D721Med (cell line): Measurements from ENCODE around the gene ING2.

Experiments
- DNase-seq: peaks from one replicate; pipeline ENCODE4 v3.0.0; 2011; ENCODE audit warnings: low spot score; ENCODE audit not compliant: insufficient read length
- FAIRE-seq: peaks from 2 replicates; lab custom pipeline; 2011; peaks lifted over from hg19 to GRCh38; lab: Jason Lieb, UNC
- TF ChIP-seq, protein P1 (sequence below): IDR thresholded peaks from 2 replicates; pipeline ENCODE4 v1.5.1; 2012; ENCODE audit warnings: mild to moderate bottlenecking, control low read depth; ENCODE audit not compliant: insufficient read depth; ENCODE audit errors: missing control alignments

ING2 gene

DNA sequence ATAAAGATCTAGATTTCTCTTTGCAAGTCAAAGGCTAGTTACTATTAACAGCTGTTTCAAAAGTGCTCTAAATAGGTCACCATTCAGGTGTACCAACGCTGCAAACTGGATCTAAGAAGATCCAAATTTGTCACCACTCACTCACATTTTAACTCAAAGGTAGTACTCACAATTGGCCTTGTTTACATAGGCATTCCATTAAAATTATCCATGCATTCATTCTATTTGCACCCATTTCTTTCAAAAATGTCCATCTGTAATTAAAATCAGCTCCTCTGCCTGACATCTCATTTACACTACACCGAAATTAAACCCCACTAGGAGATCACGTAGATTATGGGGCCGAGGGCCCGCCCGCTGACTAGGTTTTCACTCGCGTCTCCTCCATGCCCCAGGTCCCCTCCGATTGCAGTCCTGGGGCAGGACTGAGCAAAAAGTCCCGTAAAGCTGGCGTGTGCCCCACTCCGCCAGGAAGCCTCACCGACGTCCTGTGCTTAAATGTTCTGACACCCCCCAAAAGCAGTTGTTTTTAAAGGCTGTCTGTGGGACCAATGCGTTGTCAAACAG lies 1.3 kb upstream of the ING2 start:
- TF ChIP-seq, protein P1, sequence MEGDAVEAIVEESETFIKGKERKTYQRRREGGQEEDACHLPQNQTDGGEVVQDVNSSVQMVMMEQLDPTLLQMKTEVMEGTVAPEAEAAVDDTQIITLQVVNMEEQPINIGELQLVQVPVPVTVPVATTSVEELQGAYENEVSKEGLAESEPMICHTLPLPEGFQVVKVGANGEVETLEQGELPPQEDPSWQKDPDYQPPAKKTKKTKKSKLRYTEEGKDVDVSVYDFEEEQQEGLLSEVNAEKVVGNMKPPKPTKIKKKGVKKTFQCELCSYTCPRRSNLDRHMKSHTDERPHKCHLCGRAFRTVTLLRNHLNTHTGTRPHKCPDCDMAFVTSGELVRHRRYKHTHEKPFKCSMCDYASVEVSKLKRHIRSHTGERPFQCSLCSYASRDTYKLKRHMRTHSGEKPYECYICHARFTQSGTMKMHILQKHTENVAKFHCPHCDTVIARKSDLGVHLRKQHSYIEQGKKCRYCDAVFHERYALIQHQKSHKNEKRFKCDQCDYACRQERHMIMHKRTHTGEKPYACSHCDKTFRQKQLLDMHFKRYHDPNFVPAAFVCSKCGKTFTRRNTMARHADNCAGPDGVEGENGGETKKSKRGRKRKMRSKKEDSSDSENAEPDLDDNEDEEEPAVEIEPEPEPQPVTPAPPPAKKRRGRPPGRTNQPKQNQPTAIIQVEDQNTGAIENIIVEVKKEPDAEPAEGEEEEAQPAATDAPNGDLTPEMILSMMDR = no peak
- FAIRE-seq (no peak), DNase-seq (no peak)

DNA sequence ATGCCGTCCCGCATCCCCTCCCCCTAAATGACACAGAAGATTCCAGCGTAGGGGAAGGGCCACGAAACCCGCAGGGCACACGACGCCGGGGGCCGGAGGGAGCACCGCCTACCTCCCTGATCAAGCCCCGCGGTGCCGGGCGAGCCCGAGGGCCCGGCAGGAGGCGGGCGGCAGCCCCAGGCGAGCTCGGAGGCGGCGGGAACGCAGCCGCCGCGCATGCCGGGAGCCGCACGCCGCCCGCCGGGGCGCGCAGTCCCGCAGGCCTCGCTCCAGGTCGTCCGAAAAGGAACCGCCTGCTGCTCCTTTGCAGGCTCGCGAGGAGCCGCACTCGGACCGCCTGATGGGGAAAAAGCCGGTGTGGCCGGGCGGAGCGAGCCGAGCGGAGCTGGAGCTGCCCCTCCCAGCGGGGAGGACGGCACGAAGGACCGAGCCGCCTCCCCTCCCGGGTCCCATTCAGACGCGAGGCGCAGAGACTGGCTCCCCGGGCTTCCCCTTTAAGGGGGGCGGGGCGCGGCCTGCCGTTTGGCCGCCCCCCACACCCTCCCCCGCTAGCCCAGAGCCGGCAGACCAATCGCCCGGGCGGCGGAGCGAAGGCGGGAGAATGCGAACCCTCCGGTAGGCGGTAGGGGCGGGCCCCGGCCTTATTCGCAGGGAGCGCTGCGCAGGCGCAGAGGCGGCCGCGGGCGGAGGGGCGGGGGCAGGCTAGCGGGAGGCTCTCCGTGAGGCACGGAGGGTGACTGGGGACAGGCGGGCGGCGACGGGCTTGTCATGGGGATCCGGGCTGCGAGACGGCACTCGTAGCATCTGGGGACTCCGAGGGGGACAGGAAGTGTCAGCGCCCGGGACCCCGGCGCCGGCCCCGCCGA lies 561 bp upstream of the ING2 start:
- FAIRE-seq (no peak), DNase-seq (peak; percentile 40)
- TF ChIP-seq, protein P1 = peak; percentile 40

- DNase-seq (peak; percentile 50), FAIRE-seq (no peak)
- TF ChIP-seq, protein P1 = no peak
Measured at GRCh38 chr4:183505611-183506388, 942 bp downstream of the ING2 start.

GRCh38 chr4:183506389-183506735 lies 1.5 kb downstream of the ING2 start:
- FAIRE-seq (no peak), DNase-seq (no peak)
- TF ChIP-seq, protein P1 = no peak

GRCh38 chr4:183507925-183508696 lies 3.3 kb downstream of the ING2 start:
- FAIRE-seq = no peak
- no peak for DNase-seq
- TF ChIP-seq, protein P1 = no peak

DNA sequence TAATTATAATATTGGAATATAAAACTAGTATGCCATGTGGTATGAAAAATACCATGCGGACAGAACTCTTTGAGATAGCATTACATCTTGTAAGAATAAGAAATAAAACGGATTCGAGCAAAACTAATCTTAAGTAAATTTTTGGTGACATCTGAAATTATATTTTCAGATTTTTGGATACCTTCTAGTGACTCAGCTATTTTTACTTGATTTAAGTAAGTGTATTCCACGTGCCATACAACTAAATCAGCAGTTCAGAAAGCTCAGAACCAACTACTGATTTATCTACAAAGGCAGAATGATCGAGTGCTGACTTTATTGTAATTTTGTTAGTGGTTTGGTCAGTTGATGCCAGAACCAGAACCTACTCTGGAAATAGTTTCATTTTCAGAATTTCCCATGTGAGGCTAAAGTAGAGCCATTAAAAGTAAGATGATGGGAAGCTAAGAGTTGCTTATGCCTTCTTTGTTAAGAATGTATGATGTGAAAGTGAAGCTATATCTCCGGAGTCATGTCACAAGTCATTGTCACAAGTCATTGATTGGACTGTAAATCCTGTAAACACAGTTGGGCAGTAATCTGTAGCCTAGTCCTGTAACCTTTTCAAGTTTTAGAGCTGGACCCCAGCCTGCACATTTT lies 4.0 kb downstream of the ING2 start:
- no peak for FAIRE-seq
- TF ChIP-seq, protein P1 = no peak
- no peak for DNase-seq
